ENCODE results near the gene ADCY10. TPM values are rescaled to one million over a fixed set of nuclear protein-coding genes. Genes with fewer than 3 reads are reported as not detected.

The ADCY10 gene
- total RNA-seq, 1 donor from 2014 or later: not detected

DNA sequence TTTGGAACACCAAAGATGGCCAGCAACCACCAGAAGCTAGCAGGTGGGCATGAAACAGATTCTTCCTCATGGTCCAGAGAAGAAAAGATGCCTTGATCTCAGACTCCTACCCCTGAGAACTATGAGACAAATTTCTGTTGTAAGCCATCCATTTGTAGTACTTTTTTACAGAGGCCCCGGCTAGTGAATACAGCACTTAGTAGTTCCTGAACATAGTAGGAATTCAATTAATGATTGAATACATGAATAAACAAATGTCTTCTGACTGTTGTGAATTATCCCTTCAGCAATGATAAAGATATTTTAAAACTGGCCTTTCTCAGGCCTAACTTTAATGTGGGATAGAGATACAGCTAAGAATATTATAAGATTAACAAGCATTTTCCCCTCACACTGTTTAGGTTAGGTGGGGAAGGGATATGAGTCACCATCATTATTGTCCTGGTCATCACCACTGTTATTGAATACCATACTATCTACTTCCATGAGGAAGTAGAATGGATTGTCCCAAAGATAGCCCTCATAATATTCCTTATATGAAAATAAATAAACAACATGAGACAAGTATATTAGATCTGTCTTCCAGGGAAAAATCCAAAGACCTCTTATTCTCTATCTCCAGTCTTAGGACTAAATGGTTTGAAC lies 51.4 kb downstream of the ADCY10 start:
- no peak for DNase-seq (ENCODE audit: low read depth)
- H3K4me3 ChIP-seq (ENCODE audit: low read depth, low read length): no peak overlapping the region
- TF ChIP-seq, protein P1, sequence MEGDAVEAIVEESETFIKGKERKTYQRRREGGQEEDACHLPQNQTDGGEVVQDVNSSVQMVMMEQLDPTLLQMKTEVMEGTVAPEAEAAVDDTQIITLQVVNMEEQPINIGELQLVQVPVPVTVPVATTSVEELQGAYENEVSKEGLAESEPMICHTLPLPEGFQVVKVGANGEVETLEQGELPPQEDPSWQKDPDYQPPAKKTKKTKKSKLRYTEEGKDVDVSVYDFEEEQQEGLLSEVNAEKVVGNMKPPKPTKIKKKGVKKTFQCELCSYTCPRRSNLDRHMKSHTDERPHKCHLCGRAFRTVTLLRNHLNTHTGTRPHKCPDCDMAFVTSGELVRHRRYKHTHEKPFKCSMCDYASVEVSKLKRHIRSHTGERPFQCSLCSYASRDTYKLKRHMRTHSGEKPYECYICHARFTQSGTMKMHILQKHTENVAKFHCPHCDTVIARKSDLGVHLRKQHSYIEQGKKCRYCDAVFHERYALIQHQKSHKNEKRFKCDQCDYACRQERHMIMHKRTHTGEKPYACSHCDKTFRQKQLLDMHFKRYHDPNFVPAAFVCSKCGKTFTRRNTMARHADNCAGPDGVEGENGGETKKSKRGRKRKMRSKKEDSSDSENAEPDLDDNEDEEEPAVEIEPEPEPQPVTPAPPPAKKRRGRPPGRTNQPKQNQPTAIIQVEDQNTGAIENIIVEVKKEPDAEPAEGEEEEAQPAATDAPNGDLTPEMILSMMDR (conservative IDR thresholded peaks at IDR 0.05; ENCODE audit: low read depth, low read length): no peak

- no peak for DNase-seq (ENCODE audit: low read depth)
- TF ChIP-seq, protein P1 (conservative IDR thresholded peaks at IDR 0.05; ENCODE audit: low read depth, low read length): no peak
- H3K4me3 ChIP-seq (ENCODE audit: low read depth, low read length): no peak overlapping the region
Observed at GRCh38 chr1:167861664-167862381, 52.1 kb downstream of the ADCY10 start.

- DNase-seq (ENCODE audit: low read depth): no peak
- TF ChIP-seq, protein P1 (conservative IDR thresholded peaks at IDR 0.05; ENCODE audit: low read depth, low read length): no peak
- no peak overlapping the region for H3K4me3 ChIP-seq (ENCODE audit: low read depth, low read length)
Observed at GRCh38 chr1:167860231-167860923, 53.6 kb downstream of the ADCY10 start.

DNA sequence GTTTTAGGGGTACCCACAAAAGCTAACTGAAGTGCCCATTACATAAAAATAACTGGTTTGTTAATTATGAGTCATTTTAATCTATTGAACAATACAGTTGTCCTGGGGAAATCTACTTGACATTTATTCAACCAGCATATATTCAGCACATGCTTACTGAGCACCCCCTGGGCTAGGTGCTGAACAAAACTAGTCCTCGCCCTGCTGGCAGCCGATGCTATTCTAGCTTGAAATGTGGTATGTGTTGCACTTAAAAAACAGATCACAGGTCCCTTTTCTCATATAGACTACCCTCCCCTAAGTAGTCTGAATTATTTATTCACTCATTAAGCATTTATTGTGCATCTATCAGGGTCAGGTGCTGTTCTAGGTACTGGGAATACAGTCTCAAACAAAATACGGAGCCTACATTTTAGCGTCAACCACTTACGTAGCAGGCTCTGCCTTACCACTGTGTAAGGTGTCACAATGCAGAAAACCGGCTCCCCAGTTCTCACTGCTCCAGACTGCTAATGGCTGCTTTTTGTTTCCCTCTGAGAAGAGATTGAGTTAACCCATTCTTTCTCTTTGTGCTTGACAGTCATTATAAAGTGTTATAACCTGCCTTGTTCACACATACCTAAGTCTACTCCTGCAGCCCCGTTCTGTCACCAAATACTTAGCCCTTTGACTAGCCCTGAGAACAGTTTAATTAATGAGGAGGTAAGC lies 57.1 kb downstream of the ADCY10 start:
- TF ChIP-seq, protein P1 (conservative IDR thresholded peaks at IDR 0.05; ENCODE audit: low read depth, low read length): no peak
- no peak overlapping the region for H3K4me3 ChIP-seq (ENCODE audit: low read depth, low read length)
- no peak for DNase-seq (ENCODE audit: low read depth)

DNA sequence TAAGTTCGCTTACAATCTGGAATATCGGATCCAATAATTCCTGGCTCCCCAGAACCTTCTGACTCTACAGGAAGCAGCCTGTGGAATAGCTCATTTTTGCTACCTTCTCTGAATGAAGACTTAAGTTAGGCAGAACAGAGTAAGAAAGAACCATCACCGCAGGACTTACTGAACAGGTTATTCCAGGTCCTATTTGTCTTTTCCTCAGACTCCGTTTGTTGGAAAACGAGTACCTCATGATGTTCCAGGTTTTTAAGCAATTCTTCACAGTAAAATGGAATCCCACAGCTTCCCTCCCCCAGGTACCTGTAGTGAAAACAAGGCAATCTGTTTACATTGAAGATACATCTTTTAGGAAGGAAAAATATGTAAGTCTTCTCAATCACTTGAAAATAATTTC lies 59.8 kb downstream of the ADCY10 start:
- TF ChIP-seq, protein P1 (conservative IDR thresholded peaks at IDR 0.05; ENCODE audit: low read depth, low read length): no peak

DNA sequence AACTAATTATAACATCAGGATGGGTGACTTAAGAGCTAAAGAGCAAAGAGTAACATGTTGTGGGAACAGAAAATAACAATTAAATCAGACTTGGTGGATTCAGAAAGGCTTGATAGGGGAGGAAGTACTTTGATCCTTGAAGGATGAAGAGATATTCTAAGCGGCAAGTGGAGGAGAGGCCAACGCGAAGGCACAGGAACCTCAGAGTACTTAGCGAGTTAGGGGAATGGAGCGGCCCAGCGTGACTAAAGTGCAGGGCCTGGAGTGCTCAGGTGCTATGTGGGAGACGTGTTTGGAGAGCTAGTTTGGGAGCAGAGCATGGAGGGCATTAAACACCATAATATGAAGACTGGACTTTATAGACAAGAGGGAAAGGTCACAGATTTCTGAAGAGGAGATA lies 64.3 kb downstream of the ADCY10 start:
- TF ChIP-seq, protein P1 (conservative IDR thresholded peaks at IDR 0.05; ENCODE audit: low read depth, low read length): no peak
- H3K4me3 ChIP-seq (ENCODE audit: low read depth, low read length): no peak overlapping the region
- DNase-seq (ENCODE audit: low read depth): peak; percentile 32

More for the DNA sequence above, 59.8 kb downstream of the ADCY10 start:
- no peak for DNase-seq (ENCODE audit: low read depth)
- no peak overlapping the region for H3K4me3 ChIP-seq (ENCODE audit: low read depth, low read length)

Measured in epithelial cell of proximal tubule (primary cell).